ENCODE results near the gene FGD3. TPM values are rescaled to one million over a fixed set of nuclear protein-coding genes. Genes with fewer than 3 reads are reported as not detected.

FGD3 gene
- total RNA-seq, 1 donor from 2014 or later: 0.26 TPM

DNA sequence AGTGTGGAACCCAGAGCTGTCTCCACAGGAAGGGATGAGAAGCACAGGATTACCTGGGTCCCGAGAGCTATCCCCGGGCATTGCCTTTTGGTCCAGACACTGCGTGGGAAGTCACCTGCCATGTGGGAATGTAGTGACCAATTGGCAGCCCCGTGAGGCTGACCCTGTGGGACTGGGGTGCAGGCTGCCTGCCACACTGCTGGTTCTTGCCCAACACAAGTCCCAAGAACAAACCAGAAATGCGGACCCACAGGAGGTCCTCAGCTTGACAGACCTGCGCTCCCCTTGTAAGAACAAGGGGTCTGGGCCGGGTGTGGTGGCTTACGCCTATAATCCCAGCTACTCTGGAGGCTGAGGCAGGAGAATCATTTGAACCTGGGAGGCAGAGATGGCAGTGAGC, 2.4 kb upstream of the FGD3 start:
- Histone ChIP-seq H3K4me3 (ENCODE audit: low read depth, low read length) (no peak overlapping the region), H3K27me3 (ENCODE audit: control insufficient read depth, insufficient read depth, low read length) (no peaks in the 10 kb centered on the region), H3K36me3 (ENCODE audit: control insufficient read depth, insufficient read depth, low read length) (no peaks in the 10 kb centered on the region)
- FAIRE-seq (no peak), DNase-seq (ENCODE audit: low read depth) (no peak)
- TF ChIP-seq, protein P1, sequence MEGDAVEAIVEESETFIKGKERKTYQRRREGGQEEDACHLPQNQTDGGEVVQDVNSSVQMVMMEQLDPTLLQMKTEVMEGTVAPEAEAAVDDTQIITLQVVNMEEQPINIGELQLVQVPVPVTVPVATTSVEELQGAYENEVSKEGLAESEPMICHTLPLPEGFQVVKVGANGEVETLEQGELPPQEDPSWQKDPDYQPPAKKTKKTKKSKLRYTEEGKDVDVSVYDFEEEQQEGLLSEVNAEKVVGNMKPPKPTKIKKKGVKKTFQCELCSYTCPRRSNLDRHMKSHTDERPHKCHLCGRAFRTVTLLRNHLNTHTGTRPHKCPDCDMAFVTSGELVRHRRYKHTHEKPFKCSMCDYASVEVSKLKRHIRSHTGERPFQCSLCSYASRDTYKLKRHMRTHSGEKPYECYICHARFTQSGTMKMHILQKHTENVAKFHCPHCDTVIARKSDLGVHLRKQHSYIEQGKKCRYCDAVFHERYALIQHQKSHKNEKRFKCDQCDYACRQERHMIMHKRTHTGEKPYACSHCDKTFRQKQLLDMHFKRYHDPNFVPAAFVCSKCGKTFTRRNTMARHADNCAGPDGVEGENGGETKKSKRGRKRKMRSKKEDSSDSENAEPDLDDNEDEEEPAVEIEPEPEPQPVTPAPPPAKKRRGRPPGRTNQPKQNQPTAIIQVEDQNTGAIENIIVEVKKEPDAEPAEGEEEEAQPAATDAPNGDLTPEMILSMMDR (IDR thresholded peaks at IDR 0.05; ENCODE audit: insufficient read depth, low read length, severe bottlenecking): no peak

DNA sequence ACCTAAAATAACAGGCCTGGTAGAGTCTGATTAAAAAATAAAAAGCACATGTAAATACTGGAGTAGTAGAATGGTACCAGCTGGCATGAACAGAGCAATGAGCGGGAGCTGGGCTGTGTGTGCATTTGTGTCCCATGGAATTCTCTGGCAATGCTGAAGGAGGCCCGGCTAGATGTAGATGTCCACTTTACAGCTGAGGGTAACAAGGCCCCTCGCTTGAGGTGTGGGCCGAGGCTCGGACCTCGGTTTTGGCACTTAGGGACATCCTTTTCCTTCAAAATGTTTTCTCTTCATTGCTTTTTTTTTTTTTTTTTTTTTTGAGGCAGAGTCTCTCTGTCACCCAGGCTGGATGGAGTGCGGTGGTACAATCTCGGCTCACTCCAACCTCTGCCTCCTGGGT, 1.5 kb upstream of the FGD3 start:
- TF ChIP-seq, protein P1 (IDR thresholded peaks at IDR 0.05; ENCODE audit: insufficient read depth, low read length, severe bottlenecking): no peak
- no peak for FAIRE-seq
- H3K36me3 ChIP-seq (ENCODE audit: control insufficient read depth, insufficient read depth, low read length): no peaks in the 10 kb centered on the region
- H3K27me3 ChIP-seq (ENCODE audit: control insufficient read depth, insufficient read depth, low read length): no peaks in the 10 kb centered on the region
- no peak overlapping the region for H3K4me3 ChIP-seq (ENCODE audit: low read depth, low read length)
- DNase-seq (ENCODE audit: low read depth): no peak

DNA sequence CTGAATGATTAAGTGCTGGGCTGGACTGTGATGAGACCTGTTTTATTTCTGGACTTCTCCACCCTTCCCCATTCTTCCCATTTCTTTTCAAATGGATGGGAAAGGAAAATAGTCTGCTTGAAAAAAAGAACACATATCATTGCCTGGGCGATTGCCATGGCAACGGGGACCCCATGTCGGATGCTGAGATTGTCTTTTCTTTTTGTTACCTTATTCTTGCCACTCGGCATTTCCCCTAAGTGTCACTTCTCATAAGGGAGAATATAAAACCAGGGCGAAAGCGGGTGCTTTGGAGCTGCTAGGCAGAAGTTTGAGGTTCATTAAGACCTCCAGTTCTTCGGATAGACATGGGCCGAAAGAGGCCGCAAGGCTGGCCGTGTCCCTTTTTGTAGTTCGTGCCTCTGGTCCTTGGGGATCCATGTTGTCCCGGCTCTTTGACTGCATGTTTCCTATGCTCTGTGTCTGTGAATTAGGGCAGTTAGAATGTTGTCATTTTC, 763 bp downstream of the FGD3 start:
- DNase-seq (ENCODE audit: low read depth) (no peak), FAIRE-seq (no peak)
- Histone ChIP-seq H3K4me3 (ENCODE audit: low read depth, low read length) (peak overlapping the region; percentile 45), H3K27me3 (ENCODE audit: control insufficient read depth, insufficient read depth, low read length) (no peaks in the 10 kb centered on the region), H3K36me3 (ENCODE audit: control insufficient read depth, insufficient read depth, low read length) (no peaks in the 10 kb centered on the region)
- TF ChIP-seq, protein P1 (IDR thresholded peaks at IDR 0.05; ENCODE audit: insufficient read depth, low read length, severe bottlenecking): no peak

DNA sequence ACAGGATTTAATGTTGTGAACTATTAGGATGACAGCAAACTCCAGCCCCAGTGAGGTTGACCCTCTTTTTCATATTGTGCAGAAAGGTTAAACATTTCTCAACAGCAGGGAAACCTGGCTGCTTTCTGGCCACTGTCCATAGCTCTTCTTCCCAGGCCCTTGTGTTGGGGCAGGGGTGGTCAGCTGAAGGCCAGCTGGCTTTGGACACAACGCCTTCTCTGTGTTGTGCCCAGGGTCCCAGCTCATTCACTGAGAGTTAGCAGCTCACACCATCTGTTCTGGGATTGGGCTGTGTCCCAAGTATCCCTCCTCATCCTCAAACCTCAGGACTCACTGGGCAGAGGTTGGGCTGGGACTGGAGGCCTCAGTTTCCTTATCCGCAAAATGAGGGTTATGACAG, 1.3 kb downstream of the FGD3 start:
- H3K4me3 ChIP-seq (ENCODE audit: low read depth, low read length): no peak overlapping the region
- H3K36me3 ChIP-seq (ENCODE audit: control insufficient read depth, insufficient read depth, low read length): no peaks in the 10 kb centered on the region
- H3K27me3 ChIP-seq (ENCODE audit: control insufficient read depth, insufficient read depth, low read length): no peaks in the 10 kb centered on the region
- FAIRE-seq (no peak), DNase-seq (ENCODE audit: low read depth) (no peak)
- TF ChIP-seq, protein P1 (IDR thresholded peaks at IDR 0.05; ENCODE audit: insufficient read depth, low read length, severe bottlenecking): no peak

DNA sequence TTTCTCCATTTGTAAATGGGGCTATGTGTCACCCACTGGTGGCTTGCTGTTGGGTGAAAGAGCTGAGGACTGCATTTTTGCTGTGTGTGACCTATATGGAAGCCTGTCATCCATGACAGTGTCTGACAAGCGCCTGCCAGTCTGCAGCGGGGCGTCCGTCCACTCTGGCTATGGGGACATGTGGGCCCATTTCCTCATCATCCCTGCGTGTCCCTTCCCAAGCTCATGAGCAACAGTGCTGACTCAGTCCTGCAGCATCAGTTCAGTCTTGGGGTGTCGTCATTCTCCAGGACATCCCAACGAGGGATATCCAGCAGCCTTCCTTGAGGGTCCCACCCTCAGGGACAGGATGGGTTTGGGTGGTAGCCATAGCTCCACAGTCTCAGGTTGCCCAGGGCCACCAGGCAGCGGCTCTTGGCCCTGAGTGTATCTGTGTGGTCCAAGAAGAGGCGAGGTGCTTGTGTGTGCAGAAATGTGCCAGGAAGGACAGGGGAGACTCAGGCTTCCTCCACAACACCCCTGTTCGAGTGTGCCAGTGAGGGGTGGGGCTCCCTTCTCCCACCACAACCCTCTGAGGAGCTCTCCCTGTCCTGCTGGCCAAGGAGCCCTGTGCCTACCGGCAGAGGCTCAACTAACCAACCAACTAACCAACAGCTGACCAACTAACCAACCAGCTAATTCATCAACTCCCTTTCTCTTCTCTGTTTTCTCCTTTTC, 2.1 kb downstream of the FGD3 start:
- no peak overlapping the region for H3K4me3 ChIP-seq (ENCODE audit: low read depth, low read length)
- DNase-seq (ENCODE audit: low read depth) (no peak), FAIRE-seq (no peak)
- TF ChIP-seq, protein P1 (IDR thresholded peaks at IDR 0.05; ENCODE audit: insufficient read depth, low read length, severe bottlenecking): no peak
- H3K27me3 ChIP-seq (ENCODE audit: control insufficient read depth, insufficient read depth, low read length): no peaks in the 10 kb centered on the region
- H3K36me3 ChIP-seq (ENCODE audit: control insufficient read depth, insufficient read depth, low read length): no peaks in the 10 kb centered on the region

All from bronchial epithelial cell (primary cell).